H9 (cell line): ENCODE data around the gene SREBF1. TPM values are rescaled to one million over a fixed set of nuclear protein-coding genes. Genes with fewer than 3 reads are reported as not detected.

Experiments
- DNase-seq: peaks from one replicate; pipeline ENCODE4 v3.0.0-alpha.2; 2017
- H2AFZ ChIP-seq: one replicate; pipeline ENCODE4 v1.6.1; 2013; ENCODE audit warnings: mild to moderate bottlenecking, low read length, control low read depth, moderate library complexity
- H2AK5ac ChIP-seq: 2 replicates; pipeline ENCODE4 v1.6.1; 2013; ENCODE audit warnings: low read length, control low read depth, mixed read lengths; ENCODE audit not compliant: insufficient read length
- H2BK120ac ChIP-seq: one replicate; pipeline ENCODE4 v1.6.1; 2013; ENCODE audit warnings: low read depth, mild to moderate bottlenecking, low read length, control low read depth, inconsistent platforms; ENCODE audit not compliant: poor library complexity, severe bottlenecking
- H2BK12ac ChIP-seq: 2 replicates; pipeline ENCODE4 v1.6.1; 2013; ENCODE audit warnings: low read length, control low read depth, mixed read lengths, low read depth; ENCODE audit not compliant: insufficient read length
- H2BK15ac ChIP-seq: 2 replicates; pipeline ENCODE4 v1.6.1; 2013; ENCODE audit warnings: low read depth, low read length, control low read depth
- H2BK20ac ChIP-seq: one replicate; pipeline ENCODE4 v1.6.1; 2013; ENCODE audit warnings: low read depth, mild to moderate bottlenecking, low read length, control low read depth, inconsistent platforms; ENCODE audit not compliant: poor library complexity, severe bottlenecking
- H2BK5ac ChIP-seq: 2 replicates; pipeline ENCODE4 v1.6.1; 2013; ENCODE audit warnings: low read length, control low read depth, mixed read lengths; ENCODE audit not compliant: insufficient read length
- H3K14ac ChIP-seq: 2 replicates; pipeline ENCODE4 v1.6.1; 2013; ENCODE audit warnings: low read length, control low read depth; ENCODE audit not compliant: insufficient read depth
- H3K18ac ChIP-seq: 2 replicates; pipeline ENCODE4 v1.6.1; 2013; ENCODE audit warnings: low read depth, mild to moderate bottlenecking, mixed read lengths, low read length, control low read depth; ENCODE audit not compliant: insufficient read length
- H3K23ac ChIP-seq: 2 replicates; pipeline ENCODE4 v1.6.1; 2013; ENCODE audit warnings: low read length, control low read depth, mixed read lengths, low read depth; ENCODE audit not compliant: insufficient read length
- H3K23me2 ChIP-seq: 2 replicates; pipeline ENCODE4 v1.6.1; 2013; ENCODE audit warnings: low read depth, mild to moderate bottlenecking, mixed read lengths, low read length, control low read depth; ENCODE audit not compliant: insufficient read length, poor library complexity, severe bottlenecking
- H3K27ac ChIP-seq: 2 replicates; pipeline ENCODE4 v1.5.1; 2013; ENCODE audit warnings: low read length, control low read depth, mixed read lengths, low read depth; ENCODE audit not compliant: insufficient read length
- H3K27me3 ChIP-seq: 2 replicates; pipeline ENCODE4 v1.6.1; 2013; ENCODE audit warnings: low read length, control low read depth, inconsistent platforms; ENCODE audit not compliant: insufficient read depth
- H3K4ac ChIP-seq: 2 replicates; pipeline ENCODE4 v1.6.1; 2013; ENCODE audit warnings: low read depth, mild to moderate bottlenecking, control low read depth, inconsistent platforms, low read length, moderate library complexity
- H3K4me1 ChIP-seq: 2 replicates; pipeline ENCODE4 v1.6.1; 2013; ENCODE audit warnings: low read length, control low read depth, inconsistent platforms; ENCODE audit not compliant: insufficient read depth
- H3K4me2 ChIP-seq: 2 replicates; pipeline ENCODE4 v1.6.1; 2013; ENCODE audit warnings: low read length, control low read depth, mixed read lengths; ENCODE audit not compliant: insufficient read length, insufficient read depth
- H3K56ac ChIP-seq: 2 replicates; pipeline ENCODE4 v1.6.1; 2013; ENCODE audit warnings: low read depth, mild to moderate bottlenecking, mixed read lengths, low read length, control low read depth; ENCODE audit not compliant: insufficient read length
- H3K79me1 ChIP-seq: 2 replicates; pipeline ENCODE4 v1.6.1; 2013; ENCODE audit warnings: low read depth, mild to moderate bottlenecking, moderate library complexity, low read length, control low read depth, inconsistent platforms; ENCODE audit not compliant: insufficient read depth, poor library complexity, severe bottlenecking
- H3K79me2 ChIP-seq: 2 replicates; pipeline ENCODE4 v1.6.1; 2013; ENCODE audit warnings: low read length, control low read depth, inconsistent platforms; ENCODE audit not compliant: insufficient read depth
- H3K9ac ChIP-seq: 2 replicates; pipeline ENCODE4 v1.6.1; 2013; ENCODE audit warnings: low read length, control low read depth, mixed read lengths; ENCODE audit not compliant: insufficient read length; ENCODE audit errors: extremely low read depth
- H3K9me3 ChIP-seq: one replicate; pipeline ENCODE4 v1.6.1; 2013; ENCODE audit warnings: low read depth, low read length, inconsistent platforms; ENCODE audit not compliant: control insufficient read depth
- H3T11ph ChIP-seq: one replicate; pipeline ENCODE4 v1.6.1; 2013; ENCODE audit warnings: mild to moderate bottlenecking, low read length, control low read depth, inconsistent platforms
- H4K20me1 ChIP-seq: one replicate; pipeline ENCODE4 v1.6.1; 2013; ENCODE audit not compliant: control insufficient read depth, insufficient read length, insufficient read depth
- H4K5ac ChIP-seq: 2 replicates; pipeline ENCODE4 v1.6.1; 2013; ENCODE audit warnings: low read depth, mild to moderate bottlenecking, mixed read lengths, low read length, control low read depth; ENCODE audit not compliant: insufficient read length
- H4K8ac ChIP-seq: replicated peaks from 2 replicates; pipeline ENCODE4 v1.6.1; 2013; ENCODE audit warnings: low read length, control low read depth, mixed read lengths, low read depth; ENCODE audit not compliant: insufficient read length
- H4K91ac ChIP-seq: 2 replicates; pipeline ENCODE4 v1.6.1; 2013; ENCODE audit warnings: low read depth, mild to moderate bottlenecking, moderate library complexity, mixed read lengths, low read length, control low read depth; ENCODE audit not compliant: insufficient read length
- H3K27ac Mint-ChIP-seq, 3 experiments: 2 replicates in 2 of 3; 3 replicates in 1 of 3; pipeline ENCODE4 v1.8.0; 2020 to 2021; ENCODE audit warnings: mixed read lengths in 3 of 3, mild to moderate bottlenecking in 1 of 3, moderate library complexity in 1 of 3
- H3K27me3 Mint-ChIP-seq: 2 replicates; pipeline ENCODE4 v1.8.0; 2021; ENCODE audit warnings: low read depth, mild to moderate bottlenecking, moderate library complexity, mixed read lengths
- H3K36me3 Mint-ChIP-seq, 3 experiments: 2 replicates in 2 of 3; 3 replicates in 1 of 3; pipeline ENCODE4 v1.8.0; 2020 to 2021; ENCODE audit warnings: low read depth in 3 of 3, mixed read lengths in 3 of 3; ENCODE audit not compliant: insufficient read depth in 1 of 3
- H3K4me1 Mint-ChIP-seq, 2 experiments: 2 replicates each; pipeline ENCODE4 v1.8.0; 2020; ENCODE audit warnings: mixed read lengths in 2 of 2
- H3K4me3 Mint-ChIP-seq, 2 experiments: 2 replicates in 1 of 2; 3 replicates in 1 of 2; pipeline ENCODE4 v1.8.0; 2020 to 2021; ENCODE audit warnings: mild to moderate bottlenecking in 2 of 2, mixed read lengths in 2 of 2, moderate library complexity in 1 of 2
- H3K9me3 Mint-ChIP-seq, 2 experiments: 2 replicates in 1 of 2; 3 replicates in 1 of 2; pipeline ENCODE4 v1.8.0; 2020; ENCODE audit warnings: mild to moderate bottlenecking in 2 of 2, mixed read lengths in 2 of 2, moderate library complexity in 1 of 2
- CTCF ChIP-seq: fragments of 200-600 bp; sonication (generic); conservative IDR thresholded peaks from 3 replicates; pipeline ENCODE4 v1.8.0; 2021; ENCODE audit warnings: antibody characterized with exemption, mild to moderate bottlenecking
- WGBS: extraction: QIAGEN DNeasy Blood & Tissue Kit; methylation state at CpG from one replicate; pipeline ENCODE4 v1.1.7; 2013; ENCODE audit warnings: missing lambda C conversion rate, low lambda C conversion rate, mixed read lengths; ENCODE audit not compliant: insufficient read length; ENCODE audit errors: extremely low coverage; 5-methylcytosine and 5-hydroxymethylcytosine counted together
- total RNA-seq: library from RNA; stranded (reverse); gene quantifications from 2 replicates; pipeline ENCODE4 v1.2.1, GENCODE V29; 2021

The SREBF1 gene
- total RNA-seq, 1 experiment from 2014 or later: 81.9 TPM

GRCh38 chr17:17783825-17784656 is 52.7 kb downstream of the SREBF1 start:
- no peak overlapping the region for H3K4ac ChIP-seq
- no peaks in the 10 kb centered on the region for H3K79me2 ChIP-seq
- H3K9me3 Mint-ChIP-seq: no peaks in the 10 kb centered on the region; a peak in 1 of 5 replicates
- H2BK120ac ChIP-seq: no peak overlapping the region
- H2BK5ac ChIP-seq: no peak overlapping the region
- no peak overlapping the region for H3K9ac ChIP-seq
- WGBS: no CpG with 5 or more reads among the region's 37 CpGs
- H3K36me3 Mint-ChIP-seq: no peaks in the 10 kb centered on the region; a peak in 1 of 7 replicates
- H3K56ac ChIP-seq: no peak overlapping the region
- peaks cover 26% of the 10 kb centered on the region for H3K23me2 ChIP-seq
- no peak overlapping the region for H3K27ac ChIP-seq
- H4K5ac ChIP-seq: no peak overlapping the region
- peaks cover 31 to 61% of the 10 kb centered on the region in 2 experiments for H3K4me1 Mint-ChIP-seq
- H3K4me1 ChIP-seq: no peaks in the 10 kb centered on the region
- H4K20me1 ChIP-seq: peaks cover 4% of the 10 kb centered on the region
- no peak overlapping the region for H4K91ac ChIP-seq
- no peak overlapping the region for H2BK15ac ChIP-seq
- peak overlapping the region in 1 of 3 experiments; percentile 52; a peak in 1 of 7 replicates for H3K27ac Mint-ChIP-seq
- H2BK12ac ChIP-seq: no peak overlapping the region
- H4K8ac ChIP-seq: no peak overlapping the region
- H3K18ac ChIP-seq: no peak overlapping the region
- H3K27me3 ChIP-seq: no peaks in the 10 kb centered on the region; the same call in 1 of the 2 replicates
- H3T11ph ChIP-seq: no peak overlapping the region
- TF ChIP-seq CTCF: no peak
- H2AFZ ChIP-seq: no peak overlapping the region
- DNase-seq: peak; percentile 67
- H3K9me3 ChIP-seq: no peaks in the 10 kb centered on the region
- H2AK5ac ChIP-seq: no peak overlapping the region
- H3K4me3 Mint-ChIP-seq: peak overlapping the region; percentile 67 to 87
- no peak overlapping the region for H3K14ac ChIP-seq
- H3K27me3 Mint-ChIP-seq: peaks cover 68% of the 10 kb centered on the region
- H3K79me1 ChIP-seq: no peaks in the 10 kb centered on the region
- H3K4me2 ChIP-seq: peak overlapping the region; percentile 90
- H3K23ac ChIP-seq: no peak overlapping the region
- no peak overlapping the region for H2BK20ac ChIP-seq
